Measurements from ENCODE around the gene ATG4C. TPM values are rescaled to one million over a fixed set of nuclear protein-coding genes. Genes with fewer than 3 reads are reported as not detected.

ATG4C gene
- total and polyA plus RNA-seq, 10 of the 15 experiments (the other 5 are each of a cell fraction or from before 2014, with no cell fraction given): 8.1 to 30.9 (median 18.9) TPM

DNA sequence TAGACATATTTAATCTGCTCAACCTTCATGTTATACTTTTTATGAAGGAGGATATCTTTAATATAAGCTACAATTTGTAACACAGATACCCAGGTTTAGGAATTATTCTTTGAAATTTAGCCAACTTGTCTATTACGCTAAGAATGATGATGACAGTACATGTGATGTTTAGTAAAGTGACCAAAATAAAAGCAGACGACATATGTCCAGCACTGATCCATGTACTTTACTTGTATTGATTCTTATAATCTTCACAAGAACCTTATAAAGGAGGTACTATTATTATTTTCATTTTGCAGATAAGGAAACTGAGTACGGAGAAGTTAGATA lies 37.2 kb upstream of the ATG4C start:
- no TSS peak for BruUV-seq (replicated peaks)
- Histone ChIP-seq H3K4me1 (ENCODE audit: control insufficient read depth, insufficient read depth, low read length) (no peaks in the 10 kb centered on the region), H3K9ac (ENCODE audit: control insufficient read depth, insufficient read depth, low read length) (no peak overlapping the region), H3K27me3 (replicated peaks in 1 of 2; ENCODE audit: control insufficient read depth in 2 of 2, insufficient read depth in 2 of 2, low read length in 1 of 2) (no peaks in the 10 kb centered on the region), H3K79me2 (ENCODE audit: control insufficient read depth, insufficient read depth, low read length) (no peaks in the 10 kb centered on the region), H3K4me3 (no peak overlapping the region), H4K20me1 (ENCODE audit: control insufficient read depth, insufficient read depth) (no peaks in the 10 kb centered on the region), H3K4me2 (ENCODE audit: control insufficient read depth, insufficient read depth) (no peak overlapping the region), H3K36me3 (ENCODE audit: control insufficient read depth in 2 of 2, insufficient read depth in 2 of 2, low read length in 1 of 2) (no peaks in the 10 kb centered on the region), H3K27ac (ENCODE audit: control insufficient read depth, insufficient read depth) (no peak overlapping the region), H3K9me3 (replicated peaks; ENCODE audit: control insufficient read depth, insufficient read depth, low read length) (no peaks in the 10 kb centered on the region; the same call in 2 of the 3 replicates), H2AFZ (ENCODE audit: control insufficient read depth, low read depth, low read length) (no peak overlapping the region)
- in situ Hi-C loops (cut with MboI): loop anchor here (5.0 kb wide), 2 partner anchors 239 to 569 kb away; no protein-coding TSS in a partner anchor
- ChIA-PET RAD21 (ENCODE audit: unreplicated experiment) (interaction anchor here (0.7 to 5.0 kb wide), 25 partner anchors 17 to 575 kb away, joined by 3 to 156 read pairs (median 5); no protein-coding TSS in a partner anchor), CTCF (interaction anchor here (0.6 to 5.8 kb wide), 71 partner anchors 8 to 616 kb away, joined by 3 to 305 read pairs (median 5); partner anchors contain the start of gene DOCK7), POLR2A (no interaction called here), SMC1A (ENCODE audit: uncharacterized antibody, unreplicated experiment) (interaction anchor here (0.6 to 6.6 kb wide), 45 partner anchors 10 to 664 kb away, joined by 3 to 186 read pairs (median 4); partner anchors contain the start of gene DOCK7)
- no peak for FAIRE-seq
- intact Hi-C loops (cut with micrococcal nuclease; ENCODE audit: unreplicated experiment): loop anchor here (1.0 to 10.0 kb wide), 4 partner anchors 132 to 572 kb away; no protein-coding TSS in a partner anchor
- WGBS (ENCODE audit: insufficient coverage, insufficient replicate concordance, low lambda C conversion rate, missing lambda C conversion rate): 67% methylated on average over 3 of the region's 3 CpGs
- no peak for DNase-seq (ENCODE audit: low read depth, low spot score)
- no peak for ATAC-seq
- no peak for TF ChIP-seq PAX8 (IDR thresholded peaks at IDR 0.05)
- TF ChIP-seq NBN (IDR thresholded peaks at IDR 0.05): no peak
- TF ChIP-seq SP1 (IDR thresholded peaks at IDR 0.05; ENCODE audit: low read depth, low read length): no peak
- no peak for TF ChIP-seq IRF5 (IDR thresholded peaks at IDR 0.05; ENCODE audit: borderline replicate concordance)
- TF ChIP-seq, protein P1, sequence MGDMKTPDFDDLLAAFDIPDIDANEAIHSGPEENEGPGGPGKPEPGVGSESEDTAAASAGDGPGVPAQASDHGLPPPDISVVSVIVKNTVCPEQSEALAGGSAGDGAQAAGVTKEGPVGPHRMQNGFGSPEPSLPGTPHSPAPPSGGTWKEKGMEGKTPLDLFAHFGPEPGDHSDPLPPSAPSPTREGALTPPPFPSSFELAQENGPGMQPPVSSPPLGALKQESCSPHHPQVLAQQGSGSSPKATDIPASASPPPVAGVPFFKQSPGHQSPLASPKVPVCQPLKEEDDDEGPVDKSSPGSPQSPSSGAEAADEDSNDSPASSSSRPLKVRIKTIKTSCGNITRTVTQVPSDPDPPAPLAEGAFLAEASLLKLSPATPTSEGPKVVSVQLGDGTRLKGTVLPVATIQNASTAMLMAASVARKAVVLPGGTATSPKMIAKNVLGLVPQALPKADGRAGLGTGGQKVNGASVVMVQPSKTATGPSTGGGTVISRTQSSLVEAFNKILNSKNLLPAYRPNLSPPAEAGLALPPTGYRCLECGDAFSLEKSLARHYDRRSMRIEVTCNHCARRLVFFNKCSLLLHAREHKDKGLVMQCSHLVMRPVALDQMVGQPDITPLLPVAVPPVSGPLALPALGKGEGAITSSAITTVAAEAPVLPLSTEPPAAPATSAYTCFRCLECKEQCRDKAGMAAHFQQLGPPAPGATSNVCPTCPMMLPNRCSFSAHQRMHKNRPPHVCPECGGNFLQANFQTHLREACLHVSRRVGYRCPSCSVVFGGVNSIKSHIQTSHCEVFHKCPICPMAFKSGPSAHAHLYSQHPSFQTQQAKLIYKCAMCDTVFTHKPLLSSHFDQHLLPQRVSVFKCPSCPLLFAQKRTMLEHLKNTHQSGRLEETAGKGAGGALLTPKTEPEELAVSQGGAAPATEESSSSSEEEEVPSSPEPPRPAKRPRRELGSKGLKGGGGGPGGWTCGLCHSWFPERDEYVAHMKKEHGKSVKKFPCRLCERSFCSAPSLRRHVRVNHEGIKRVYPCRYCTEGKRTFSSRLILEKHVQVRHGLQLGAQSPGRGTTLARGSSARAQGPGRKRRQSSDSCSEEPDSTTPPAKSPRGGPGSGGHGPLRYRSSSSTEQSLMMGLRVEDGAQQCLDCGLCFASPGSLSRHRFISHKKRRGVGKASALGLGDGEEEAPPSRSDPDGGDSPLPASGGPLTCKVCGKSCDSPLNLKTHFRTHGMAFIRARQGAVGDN (IDR thresholded peaks at IDR 0.05): no peak
- no peak for TF ChIP-seq ATF7 (IDR thresholded peaks at IDR 0.05; ENCODE audit: low read depth)
- TF ChIP-seq GATAD2B (conservative IDR thresholded peaks at IDR 0.05; ENCODE audit: low read depth): no peak
- no peak for TF ChIP-seq POLR2AphosphoS5 (IDR thresholded peaks at IDR 0.05; ENCODE audit: low read length)
- no peak for TF ChIP-seq WRNIP1 (IDR thresholded peaks at IDR 0.05; ENCODE audit: borderline replicate concordance, low read depth, low read length)
- no peak for TF ChIP-seq ZZZ3 (IDR thresholded peaks at IDR 0.05; ENCODE audit: control insufficient read depth, insufficient read length, low read depth)
- TF ChIP-seq CEBPB (IDR thresholded peaks at IDR 0.05; ENCODE audit: borderline replicate concordance in 1 of 2, low read depth in 2 of 2, low read length in 2 of 2): no peak
- no peak for TF ChIP-seq RELA (IDR thresholded peaks at IDR 0.05; ENCODE audit: borderline replicate concordance, partially characterized antibody)
- TF ChIP-seq ZBED1 (IDR thresholded peaks at IDR 0.05; ENCODE audit: borderline replicate concordance): no peak
- TF ChIP-seq MTA3 (IDR thresholded peaks at IDR 0.05; ENCODE audit: borderline replicate concordance, low read length): no peak
